ENCODE data around the gene TBX3.
A peak's percentile ranks its signal among the peaks of the same experiment; 100 is the strongest.

TBX3 gene

DNA sequence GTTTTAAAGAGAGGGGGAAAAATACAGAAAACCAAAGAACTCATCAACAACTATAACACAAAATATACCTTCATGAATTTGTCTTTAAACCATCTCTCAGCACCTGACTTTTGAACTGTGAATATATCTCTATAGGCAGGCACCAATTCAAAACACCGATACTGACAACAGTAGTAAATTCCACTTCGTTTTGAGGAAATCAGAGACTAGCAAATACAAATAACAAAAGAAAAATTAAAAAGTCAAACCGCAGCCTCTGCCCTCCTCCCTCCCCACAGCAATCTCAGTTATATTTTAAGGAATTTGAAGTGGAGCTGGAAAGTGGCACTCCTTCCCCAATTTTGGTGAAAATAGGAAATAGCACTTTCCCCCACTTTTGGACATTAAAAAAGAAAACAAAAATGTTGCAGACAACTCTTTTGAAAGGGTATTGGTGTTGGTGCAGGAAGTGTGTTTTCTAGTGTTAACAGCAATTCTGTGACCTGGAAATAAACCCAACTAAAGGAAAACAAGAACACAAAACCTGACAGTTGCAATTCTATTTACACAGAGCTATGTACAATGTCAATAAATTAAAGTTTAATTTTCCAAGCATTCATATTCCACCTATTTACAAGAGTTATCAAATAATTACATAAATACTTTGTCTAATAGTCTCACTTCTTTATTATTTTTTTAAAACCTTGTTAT is 13.5 kb downstream of the TBX3 start:
- DNase-seq, result no peak
- Mint-ChIP-seq H3K27ac (no peak overlapping the region), H3K36me3 (ENCODE audit: low read depth) (no peaks in the 10 kb centered on the region), H3K27me3 (peaks cover 90% of the 10 kb centered on the region), H3K4me1 (ENCODE audit: low read depth) (peaks cover 1% of the 10 kb centered on the region), H3K9me3 (no peaks in the 10 kb centered on the region), H3K4me3 (no peak overlapping the region)

- Mint-ChIP-seq H3K27me3 (peaks cover 88% of the 10 kb centered on the region), H3K4me3 (no peak overlapping the region), H3K36me3 (ENCODE audit: low read depth) (no peaks in the 10 kb centered on the region), H3K4me1 (ENCODE audit: low read depth) (peaks cover 1% of the 10 kb centered on the region), H3K27ac (no peak overlapping the region), H3K9me3 (no peaks in the 10 kb centered on the region)
- DNase-seq, result no peak
Measured at GRCh38 chr12:114669401-114670290, 14.3 kb downstream of the TBX3 start.

- DNase-seq, result no peak
- Mint-ChIP-seq H3K36me3 (ENCODE audit: low read depth) (no peaks in the 10 kb centered on the region), H3K27me3 (peaks cover 90% of the 10 kb centered on the region), H3K27ac (no peak overlapping the region), H3K4me3 (no peak overlapping the region), H3K9me3 (no peaks in the 10 kb centered on the region), H3K4me1 (ENCODE audit: low read depth) (peaks cover 1% of the 10 kb centered on the region)
Measured at GRCh38 chr12:114668886-114669288, 15.1 kb downstream of the TBX3 start.

DNA sequence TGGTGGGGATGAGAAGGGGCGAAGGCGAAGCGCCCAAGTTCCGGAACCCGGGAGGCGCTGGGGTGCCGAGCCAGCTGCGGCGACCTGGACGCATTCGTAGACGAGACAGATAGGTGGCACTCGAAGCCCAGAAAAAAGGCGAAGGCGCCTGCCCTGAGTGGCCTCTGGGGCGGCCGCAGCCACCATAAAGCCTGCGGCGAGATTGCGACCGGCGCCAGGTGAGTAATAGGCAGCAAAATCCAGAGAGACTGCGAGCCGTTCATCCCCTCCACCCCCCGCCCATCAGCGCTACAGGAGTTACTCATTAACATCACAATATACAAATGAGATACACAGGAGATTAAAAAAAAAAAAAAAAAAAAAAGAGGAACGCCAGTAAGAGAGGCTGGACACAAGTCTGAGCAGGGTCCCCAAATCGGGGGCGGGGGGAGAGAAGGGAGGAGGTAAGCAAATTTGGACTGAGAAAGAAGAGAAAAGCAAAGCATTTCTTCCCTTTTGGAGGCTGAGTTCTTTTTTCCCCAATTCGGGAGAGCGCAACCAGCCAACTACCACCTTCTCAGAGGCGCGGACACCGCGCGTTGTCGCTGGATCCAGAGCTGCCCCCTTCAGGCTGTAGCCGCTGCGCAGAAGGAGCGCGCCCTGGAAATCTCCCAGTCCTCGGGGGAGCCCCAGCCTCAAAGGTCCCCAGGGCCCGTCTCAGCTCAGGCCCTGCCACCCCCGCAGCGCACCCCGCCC is 15.7 kb downstream of the TBX3 start:
- Mint-ChIP-seq H3K9me3 (no peaks in the 10 kb centered on the region), H3K27ac (no peak overlapping the region), H3K4me3 (no peak overlapping the region), H3K27me3 (peaks cover 90% of the 10 kb centered on the region), H3K36me3 (ENCODE audit: low read depth) (no peaks in the 10 kb centered on the region), H3K4me1 (ENCODE audit: low read depth) (peaks cover 1% of the 10 kb centered on the region)
- no peak for DNase-seq

- Mint-ChIP-seq H3K36me3 (ENCODE audit: low read depth) (no peaks in the 10 kb centered on the region), H3K4me3 (no peak overlapping the region), H3K27ac (no peak overlapping the region), H3K4me1 (ENCODE audit: low read depth) (peaks cover 2% of the 10 kb centered on the region), H3K9me3 (no peaks in the 10 kb centered on the region), H3K27me3 (peaks cover 90% of the 10 kb centered on the region)
- no peak for DNase-seq
Measured at GRCh38 chr12:114667669-114668150, 16.3 kb downstream of the TBX3 start.

DNA sequence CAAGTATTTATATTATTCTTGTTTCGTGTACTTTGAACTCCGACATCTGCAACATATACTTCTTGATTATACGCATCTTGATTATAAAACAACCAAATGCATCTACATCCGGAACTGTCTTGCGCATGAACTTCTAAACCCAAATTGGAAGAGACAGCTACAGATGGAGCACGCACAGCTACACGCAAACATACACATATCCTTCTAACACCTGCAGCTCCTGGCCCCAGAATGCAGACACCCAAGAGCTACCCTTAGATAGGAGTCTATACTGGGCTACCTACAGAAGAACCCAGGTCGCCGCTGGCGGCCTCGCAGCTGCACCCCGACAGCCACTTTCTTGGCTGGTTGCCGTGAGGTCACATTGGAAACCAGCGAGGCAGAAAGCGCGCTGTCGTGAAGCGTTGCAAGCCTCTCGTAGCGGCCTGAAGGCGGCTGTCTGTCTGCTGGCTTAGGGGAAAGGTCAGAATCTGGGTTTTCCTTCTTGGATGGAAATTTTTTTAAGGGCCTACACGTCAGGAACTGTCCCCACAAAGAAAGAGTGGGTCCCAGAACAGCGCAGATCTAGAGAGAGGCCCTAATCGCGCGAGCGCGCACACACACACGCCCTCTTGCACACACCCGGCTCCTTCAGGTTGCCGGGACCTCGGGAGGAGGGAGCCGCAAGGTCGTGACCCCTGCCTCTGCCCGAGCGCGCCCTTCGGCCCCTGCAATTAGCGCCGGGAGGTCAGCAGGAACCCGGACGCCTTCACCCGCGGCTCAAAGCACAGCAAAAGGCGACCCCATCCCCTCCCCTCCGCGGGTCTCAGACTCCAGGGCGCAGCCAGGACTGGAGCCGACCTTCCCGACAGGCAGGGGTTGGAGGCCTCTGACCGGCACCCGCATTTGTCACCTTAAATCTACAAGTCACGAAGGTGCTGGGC is 17.0 kb downstream of the TBX3 start:
- no peaks in the 10 kb centered on the region for H3K9me3 Mint-ChIP-seq
- DNase-seq, result no peak
- H3K4me1 Mint-ChIP-seq (ENCODE audit: low read depth), result peaks cover 2% of the 10 kb centered on the region
- H3K27ac Mint-ChIP-seq, result no peak overlapping the region
- no peaks in the 10 kb centered on the region for H3K36me3 Mint-ChIP-seq (ENCODE audit: low read depth)
- peaks cover 86% of the 10 kb centered on the region for H3K27me3 Mint-ChIP-seq
- H3K4me3 Mint-ChIP-seq, result no peak overlapping the region

- H3K27me3 Mint-ChIP-seq, result peaks cover 76% of the 10 kb centered on the region
- peaks cover 2% of the 10 kb centered on the region for H3K4me1 Mint-ChIP-seq (ENCODE audit: low read depth)
- H3K4me3 Mint-ChIP-seq, result no peak overlapping the region
- no peak for DNase-seq
- no peaks in the 10 kb centered on the region for H3K9me3 Mint-ChIP-seq
- no peaks in the 10 kb centered on the region for H3K36me3 Mint-ChIP-seq (ENCODE audit: low read depth)
- no peak overlapping the region for H3K27ac Mint-ChIP-seq
Measured at GRCh38 chr12:114665411-114666260, 18.3 kb downstream of the TBX3 start.

DNA sequence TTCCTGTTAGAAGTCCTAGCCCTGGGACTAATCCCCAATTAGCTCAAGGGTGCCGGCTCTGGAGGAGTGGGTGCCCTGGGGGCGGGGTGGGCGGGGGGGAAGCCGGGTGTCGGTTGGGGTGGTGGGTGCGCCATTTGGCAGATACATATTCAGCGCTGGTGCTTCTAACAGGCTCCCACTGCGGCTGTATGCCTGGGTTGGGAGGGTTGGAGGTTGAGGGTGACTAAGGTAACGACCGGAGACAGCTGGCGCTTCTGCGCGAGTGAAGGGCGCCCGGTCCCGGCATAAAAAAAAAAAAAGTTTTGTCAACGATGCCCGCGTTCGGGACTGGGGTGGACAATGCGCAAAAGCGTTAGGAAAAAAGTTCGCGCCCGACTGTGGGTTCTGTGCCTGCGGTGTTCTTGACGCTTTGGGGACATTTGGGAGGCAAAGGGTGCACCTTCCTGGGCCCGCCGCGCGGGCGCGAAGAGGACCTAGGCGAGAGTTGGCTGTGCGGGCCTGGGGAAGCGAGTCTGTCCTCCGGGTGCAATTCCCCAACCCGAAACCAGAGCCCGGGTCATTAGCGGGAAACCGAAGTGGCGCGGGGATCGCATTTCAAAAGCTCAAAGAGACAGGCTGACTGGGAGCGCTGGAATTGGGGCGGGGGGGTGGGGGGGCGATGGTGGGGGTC is 19.2 kb downstream of the TBX3 start:
- H3K27ac Mint-ChIP-seq, result no peak overlapping the region
- no peaks in the 10 kb centered on the region for H3K9me3 Mint-ChIP-seq
- H3K4me3 Mint-ChIP-seq, result no peak overlapping the region
- H3K4me1 Mint-ChIP-seq (ENCODE audit: low read depth), result peaks cover 2% of the 10 kb centered on the region
- no peaks in the 10 kb centered on the region for H3K36me3 Mint-ChIP-seq (ENCODE audit: low read depth)
- no peak for DNase-seq
- H3K27me3 Mint-ChIP-seq, result peaks cover 68% of the 10 kb centered on the region

DNA sequence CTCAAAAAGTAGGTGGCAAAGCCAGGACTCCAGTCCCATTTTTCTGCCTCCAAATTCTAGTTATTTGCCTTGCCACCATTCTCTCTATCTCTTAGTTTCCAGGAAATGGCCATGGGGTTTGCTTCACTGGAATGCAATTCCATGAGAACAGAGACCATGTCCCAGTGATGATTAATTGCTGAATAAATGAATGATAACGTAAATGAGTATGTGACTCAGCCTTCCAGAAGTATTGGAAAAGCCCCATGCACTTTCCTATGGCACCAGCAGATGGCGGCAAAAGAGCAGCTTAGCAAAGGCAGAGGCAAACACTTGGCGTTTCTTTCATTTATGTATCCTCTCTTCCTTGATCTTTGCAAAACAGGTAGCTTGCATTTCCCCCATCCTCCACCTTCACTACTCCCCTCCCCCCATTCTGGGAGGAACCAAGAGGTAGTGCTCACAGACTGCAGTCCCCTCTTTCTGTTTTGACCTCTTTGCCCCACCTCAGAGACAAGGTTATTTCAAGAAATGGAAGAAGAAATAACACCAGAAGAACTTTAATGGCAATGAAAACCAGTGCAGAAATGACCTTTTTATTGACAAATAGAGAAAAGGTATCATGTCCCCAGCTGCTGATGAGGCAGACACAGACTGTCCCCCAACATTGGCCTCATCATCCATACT is 21.3 kb downstream of the TBX3 start:
- Mint-ChIP-seq H3K9me3 (no peaks in the 10 kb centered on the region), H3K36me3 (ENCODE audit: low read depth) (no peaks in the 10 kb centered on the region), H3K27me3 (peaks cover 55% of the 10 kb centered on the region), H3K4me3 (no peak overlapping the region), H3K4me1 (ENCODE audit: low read depth) (peaks cover 2% of the 10 kb centered on the region), H3K27ac (no peak overlapping the region)
- peak; percentile 73 for DNase-seq

GRCh38 chr12:114661245-114661644 is 22.7 kb downstream of the TBX3 start:
- no peaks in the 10 kb centered on the region for H3K36me3 Mint-ChIP-seq (ENCODE audit: low read depth)
- no peaks in the 10 kb centered on the region for H3K9me3 Mint-ChIP-seq
- no peak overlapping the region for H3K27ac Mint-ChIP-seq
- DNase-seq, result no peak
- H3K4me3 Mint-ChIP-seq, result no peak overlapping the region
- H3K4me1 Mint-ChIP-seq (ENCODE audit: low read depth), result peaks cover 1% of the 10 kb centered on the region
- peaks cover 44% of the 10 kb centered on the region for H3K27me3 Mint-ChIP-seq

DNA sequence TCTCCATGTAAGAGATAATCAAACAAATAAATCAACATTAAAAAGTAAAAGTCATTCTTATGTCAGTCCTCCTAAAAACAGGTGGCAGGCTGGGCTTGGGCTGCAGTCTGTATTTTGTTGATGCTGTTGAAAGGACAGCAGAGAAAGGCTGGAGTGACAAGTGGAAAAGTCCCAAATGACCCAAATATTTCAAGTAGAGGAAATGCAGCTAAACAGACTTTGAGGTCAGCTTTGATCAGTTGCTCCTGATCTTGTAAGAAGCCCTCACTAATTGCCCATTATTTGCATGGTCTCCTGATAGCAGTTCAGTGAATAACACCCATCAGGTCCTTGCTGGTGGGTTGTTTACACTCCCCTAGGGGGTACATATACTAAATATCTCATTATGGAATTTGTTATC is 24.9 kb downstream of the TBX3 start:
- H3K4me1 Mint-ChIP-seq (ENCODE audit: low read depth), result peaks cover 1% of the 10 kb centered on the region
- no peak for DNase-seq
- no peak overlapping the region for H3K27ac Mint-ChIP-seq
- no peaks in the 10 kb centered on the region for H3K9me3 Mint-ChIP-seq
- H3K27me3 Mint-ChIP-seq, result peaks cover 30% of the 10 kb centered on the region
- H3K4me3 Mint-ChIP-seq, result no peak overlapping the region
- H3K36me3 Mint-ChIP-seq (ENCODE audit: low read depth), result no peaks in the 10 kb centered on the region

DNA sequence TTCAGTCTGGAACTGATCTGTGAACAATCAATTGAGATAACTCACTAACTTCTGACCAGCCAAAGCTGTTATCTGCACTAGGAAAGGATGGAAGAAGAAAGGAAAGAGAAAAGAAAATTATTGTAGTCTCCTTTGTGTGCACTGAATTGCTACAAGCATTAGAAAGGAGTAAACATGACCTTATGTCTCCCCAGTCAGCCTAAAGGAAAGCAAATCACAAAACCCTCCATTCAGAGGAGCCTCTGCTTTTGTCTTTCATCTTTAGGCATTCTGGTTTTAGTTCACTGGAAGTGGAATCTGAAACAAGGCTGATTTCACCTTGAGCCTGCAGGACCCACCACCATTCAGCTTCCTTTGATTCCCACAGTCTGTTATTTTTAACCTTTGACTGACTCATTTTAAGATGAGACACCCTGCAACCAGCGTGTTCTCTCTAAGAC is 26.0 kb downstream of the TBX3 start:
- H3K4me3 Mint-ChIP-seq, result no peak overlapping the region
- H3K27ac Mint-ChIP-seq, result no peak overlapping the region
- H3K36me3 Mint-ChIP-seq (ENCODE audit: low read depth), result no peaks in the 10 kb centered on the region
- peaks cover 23% of the 10 kb centered on the region for H3K27me3 Mint-ChIP-seq
- H3K4me1 Mint-ChIP-seq (ENCODE audit: low read depth), result peaks cover 1% of the 10 kb centered on the region
- H3K9me3 Mint-ChIP-seq, result no peaks in the 10 kb centered on the region
- no peak for DNase-seq

Data from activated T-cell treated with anti-CD3 and anti-CD28 coated beads, Interleukin-2, amount 50 U/mL, for 24 hours (primary cell).